ENCODE measurements around the gene TGFBR3. TPM values are rescaled to one million over a fixed set of nuclear protein-coding genes. Genes with fewer than 3 reads are reported as not detected.

The TGFBR3 gene
- total and polyA plus RNA-seq, 2 of the 8 experiments (the other 6 are each of a cell fraction or from before 2014, with no cell fraction given) = 2.0 to 6.1 TPM

GRCh38 chr1:91764471-91765115, 121.4 kb downstream of the TGFBR3 start:
- H2BK12ac ChIP-seq (ENCODE audit: low read depth, low read length) = no peak overlapping the region
- no peak overlapping the region for H3K9ac ChIP-seq (replicated peaks in 1 of 4; ENCODE audit: extremely low read depth in 1 of 4, low read depth in 3 of 4, low read length in 3 of 4)
- no peak overlapping the region for H4K8ac ChIP-seq (ENCODE audit: extremely low read depth, insufficient read depth, low read length)
- no peak overlapping the region for H3K4me3 ChIP-seq (ENCODE audit: extremely low read depth in 1 of 4, insufficient read depth in 2 of 4, low read depth in 3 of 4, low read length in 4 of 4)
- ChIA-PET CTCF (ENCODE audit: partially characterized antibody) (interaction anchor here (0.6 to 2.6 kb wide), 29 partner anchors 7 to 962 kb away, joined by 3 to 16 read pairs (median 3); partner anchors contain the start of gene TGFBR3), POLR2A (ENCODE audit: partially characterized antibody) (interaction anchor here (1.1 kb wide), 1 partner anchor 27 kb away, joined by 3 read pairs; no protein-coding TSS in a partner anchor)
- no peak overlapping the region for H3K14ac ChIP-seq (ENCODE audit: insufficient read length)
- H3K23ac ChIP-seq (ENCODE audit: insufficient read length) = no peak overlapping the region
- H3K56ac ChIP-seq (replicated peaks; ENCODE audit: insufficient read length, low read depth, low read length) = no peak overlapping the region
- no peak overlapping the region for H3K4ac ChIP-seq (replicated peaks; ENCODE audit: insufficient read length, low read depth, low read length)
- no peak overlapping the region for H2BK120ac ChIP-seq (replicated peaks; ENCODE audit: low read depth, low read length)
- peaks cover 0 to 3% (median 0%) of the 10 kb centered on the region in 4 experiments; a peak in 1 of 7 replicates for H3K4me1 ChIP-seq (replicated peaks in 1 of 4; ENCODE audit: control insufficient read depth in 3 of 4, insufficient read depth in 4 of 4, low read length in 3 of 4)
- H4K5ac ChIP-seq (ENCODE audit: insufficient read length, low read depth, low read length) = no peak overlapping the region
- TF ChIP-seq KDM5A (IDR thresholded peaks at IDR 0.05; ENCODE audit: low read length) (no peak), SP1 (IDR thresholded peaks at IDR 0.05; ENCODE audit: low read depth, low read length) (no peak), CTBP2 (IDR thresholded peaks at IDR 0.05; ENCODE audit: borderline replicate concordance, insufficient read depth, insufficient read length, low read length) (no peak), EGR1 (IDR thresholded peaks at IDR 0.05; ENCODE audit: borderline replicate concordance, low read depth, low read length) (peak; percentile 73; the same call in 1 of the 2 replicates), RAD21 (IDR thresholded peaks at IDR 0.05 in 1 of 2, conservative IDR thresholded peaks at IDR 0.05 in 1 of 2; ENCODE audit: low read depth in 2 of 2, low read length in 2 of 2) (peak; percentile 67 to 75), HDAC2 (IDR thresholded peaks at IDR 0.05; ENCODE audit: borderline replicate concordance in 1 of 2, low read depth in 2 of 2, low read length in 2 of 2) (no peak)
- TF ChIP-seq, protein P1, sequence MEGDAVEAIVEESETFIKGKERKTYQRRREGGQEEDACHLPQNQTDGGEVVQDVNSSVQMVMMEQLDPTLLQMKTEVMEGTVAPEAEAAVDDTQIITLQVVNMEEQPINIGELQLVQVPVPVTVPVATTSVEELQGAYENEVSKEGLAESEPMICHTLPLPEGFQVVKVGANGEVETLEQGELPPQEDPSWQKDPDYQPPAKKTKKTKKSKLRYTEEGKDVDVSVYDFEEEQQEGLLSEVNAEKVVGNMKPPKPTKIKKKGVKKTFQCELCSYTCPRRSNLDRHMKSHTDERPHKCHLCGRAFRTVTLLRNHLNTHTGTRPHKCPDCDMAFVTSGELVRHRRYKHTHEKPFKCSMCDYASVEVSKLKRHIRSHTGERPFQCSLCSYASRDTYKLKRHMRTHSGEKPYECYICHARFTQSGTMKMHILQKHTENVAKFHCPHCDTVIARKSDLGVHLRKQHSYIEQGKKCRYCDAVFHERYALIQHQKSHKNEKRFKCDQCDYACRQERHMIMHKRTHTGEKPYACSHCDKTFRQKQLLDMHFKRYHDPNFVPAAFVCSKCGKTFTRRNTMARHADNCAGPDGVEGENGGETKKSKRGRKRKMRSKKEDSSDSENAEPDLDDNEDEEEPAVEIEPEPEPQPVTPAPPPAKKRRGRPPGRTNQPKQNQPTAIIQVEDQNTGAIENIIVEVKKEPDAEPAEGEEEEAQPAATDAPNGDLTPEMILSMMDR (IDR thresholded peaks at IDR 0.05; ENCODE audit: control extremely low read depth in 1 of 3, insufficient read depth in 1 of 3, low read depth in 1 of 3, low read length in 3 of 3) = peak; percentile 62 to 76 (median 74)
- FAIRE-seq (no peak), DNase-seq (ENCODE audit: low read depth in 1 of 2, low spot score in 2 of 2) (peak; percentile 13 to 52)
- no peak overlapping the region for H2BK20ac ChIP-seq (ENCODE audit: low read length)
- no peak overlapping the region; the same call in 1 of the 2 replicates for H3K18ac ChIP-seq (ENCODE audit: extremely low read depth, low read length)
- H2AK5ac ChIP-seq (ENCODE audit: low read depth, low read length) = no peak overlapping the region
- H2BK5ac ChIP-seq (ENCODE audit: low read depth, low read length) = no peak overlapping the region
- 72% methylated on average over 12 of the region's 12 CpGs; no CpG with 5 or more reads in 1 of the 2 experiments for WGBS, 2 experiments (ENCODE audit: extremely low coverage in 1 of 2, insufficient coverage in 1 of 2, insufficient read length in 1 of 2, insufficient replicate concordance in 2 of 2, low coverage in 1 of 2, low lambda C conversion rate in 2 of 2, missing lambda C conversion rate in 1 of 2)
- no peaks in the 10 kb centered on the region for H4K20me1 ChIP-seq (replicated peaks in 1 of 2; ENCODE audit: control insufficient read depth in 1 of 2, insufficient read depth in 2 of 2, low read length in 2 of 2)
- H3K4me2 ChIP-seq (ENCODE audit: insufficient read depth in 1 of 2, low read depth in 2 of 2, low read length in 2 of 2) = no peak overlapping the region
- H3K9me3 ChIP-seq (ENCODE audit: insufficient read depth in 2 of 2, low read depth in 1 of 2, low read length in 1 of 2) = no peaks in the 10 kb centered on the region
- H3K79me2 ChIP-seq (ENCODE audit: control insufficient read depth in 1 of 2, insufficient read depth in 2 of 2, low read length in 2 of 2) = no peaks in the 10 kb centered on the region
- H3K27ac ChIP-seq (ENCODE audit: low read depth, low read length) = no peak overlapping the region
- H3K27me3 ChIP-seq (replicated peaks in 1 of 4; ENCODE audit: control insufficient read depth in 3 of 4, extremely low read depth in 1 of 4, insufficient read depth in 3 of 4, low read length in 3 of 4) = no peaks in the 10 kb centered on the region
- no peak overlapping the region for H2AFZ ChIP-seq (ENCODE audit: low read length)
- H3K36me3 ChIP-seq (ENCODE audit: control insufficient read depth in 2 of 4, insufficient read depth in 4 of 4, low read length in 3 of 4) = no peaks in the 10 kb centered on the region
- no peak overlapping the region for H4K91ac ChIP-seq (replicated peaks; ENCODE audit: insufficient read length, low read length)
- no peaks in the 10 kb centered on the region; the same call in 1 of the 2 replicates for H3K23me2 ChIP-seq (ENCODE audit: low read depth, low read length)
- no peaks in the 10 kb centered on the region for H3K79me1 ChIP-seq (ENCODE audit: low read depth, low read length)
- no peak overlapping the region; the same call in 1 of the 2 replicates for H2BK15ac ChIP-seq (ENCODE audit: low read length)

All from H1 (cell line).